SU-DHL-6 (cell line): ENCODE measurements around the gene HCN4.

ENCODE experiments used
- H2AFZ ChIP-seq: fragments of 200-600 bp; sonication (generic); 2 replicates; pipeline ENCODE4 v1.6.1; 2014; ENCODE audit warnings: low read depth, mild to moderate bottlenecking, moderate library complexity, mixed read lengths, antibody characterized with exemption, low read length; ENCODE audit not compliant: severe bottlenecking
- H3F3A ChIP-seq: fragments of 200-600 bp; shearing (Covaris generic); 2 replicates; pipeline ENCODE4 v1.6.0; 2016; ENCODE audit warnings: antibody characterized with exemption, mild to moderate bottlenecking; ENCODE audit not compliant: insufficient read depth
- H3K27ac ChIP-seq: fragments of 200-600 bp; sonication (generic); 2 replicates; pipeline ENCODE4 v1.5.1; 2016; ENCODE audit warnings: low read depth, mild to moderate bottlenecking, low read length, moderate library complexity, mixed read lengths
- H3K27me3 ChIP-seq: fragments of 200-600 bp; sonication (generic), shearing (Covaris generic); 2 replicates; pipeline ENCODE4 v1.6.0; 2014; ENCODE audit warnings: mild to moderate bottlenecking, low read length
- H3K36me3 ChIP-seq: fragments of 200-600 bp; sonication (generic); 2 replicates; pipeline ENCODE4 v1.6.1; 2014; ENCODE audit warnings: mild to moderate bottlenecking, low read length, mixed read lengths
- H3K4me2 ChIP-seq: fragments of 300-600, 200-600 bp; shearing (Covaris generic), sonication (generic); 2 replicates; pipeline ENCODE4 v1.6.0; 2014; ENCODE audit warnings: low read length, low read depth, mild to moderate bottlenecking; ENCODE audit not compliant: poor library complexity, severe bottlenecking
- H3K4me3 ChIP-seq: fragments of 200-600 bp; sonication (generic); 2 replicates; pipeline ENCODE4 v1.5.1; 2014; ENCODE audit warnings: antibody characterized with exemption, low read length, mild to moderate bottlenecking, mixed read lengths; ENCODE audit not compliant: insufficient read depth, poor library complexity, severe bottlenecking
- H3K79me2 ChIP-seq: fragments of 200-600 bp; sonication (generic); 2 replicates; pipeline ENCODE4 v1.6.1; 2014; ENCODE audit warnings: mild to moderate bottlenecking, low read length, moderate library complexity; ENCODE audit not compliant: insufficient read depth
- H3K9ac ChIP-seq: fragments of 200-600 bp; sonication (generic); 2 replicates; pipeline ENCODE4 v1.7.0; 2014; ENCODE audit warnings: mild to moderate bottlenecking, low read length
- H3K9me2 ChIP-seq: fragments of 200-600 bp; sonication (generic); replicated peaks from 2 replicates; pipeline ENCODE4 v1.6.1; 2014; ENCODE audit warnings: low read length; ENCODE audit not compliant: insufficient read depth
- H3K9me3 ChIP-seq: fragments of 200-600 bp; sonication (generic); 2 replicates; pipeline ENCODE4 v1.6.1; 2014; ENCODE audit warnings: low read length, mixed read lengths; ENCODE audit not compliant: insufficient read depth
- H4K20me1 ChIP-seq: fragments of 200-600 bp; sonication (generic); 2 replicates; pipeline ENCODE4 v1.6.1; 2014; ENCODE audit warnings: low read depth, mild to moderate bottlenecking, antibody characterized with exemption, low read length, moderate library complexity, mixed read lengths
- EZH2phosphoT487 ChIP-seq: fragments of 200-600 bp; sonication (generic), shearing (Covaris generic); conservative IDR thresholded peaks from 2 replicates; pipeline ENCODE4 v1.6.1; 2018; ENCODE audit warnings: mild to moderate bottlenecking, antibody characterized with exemption, low read length, moderate library complexity, mixed read lengths
- TF ChIP-seq, protein P1 (sequence below): fragments of 200-600 bp; sonication (generic); IDR thresholded peaks from one replicate; pipeline ENCODE4 v1.5.1; 2017; ENCODE audit warnings: antibody characterized with exemption, mild to moderate bottlenecking, low read length, moderate library complexity; ENCODE audit not compliant: insufficient read depth, poor library complexity, severe bottlenecking

HCN4 gene

GRCh38 chr15:73364070-73364469 is 4.7 kb downstream of the HCN4 start:
- Histone ChIP-seq H3F3A (no peaks in the 10 kb centered on the region), H3K9ac (no peak overlapping the region), H3K4me2 (no peak overlapping the region), H3K9me2 (no peaks in the 10 kb centered on the region), H3K4me3 (no peak overlapping the region), H3K9me3 (no peaks in the 10 kb centered on the region), H3K36me3 (no peaks in the 10 kb centered on the region), H3K27ac (no peak overlapping the region), H2AFZ (no peak overlapping the region), H3K27me3 (no peaks in the 10 kb centered on the region), H3K79me2 (no peaks in the 10 kb centered on the region), H4K20me1 (no peaks in the 10 kb centered on the region)
- no peak for TF ChIP-seq EZH2phosphoT487
- TF ChIP-seq, protein P1, sequence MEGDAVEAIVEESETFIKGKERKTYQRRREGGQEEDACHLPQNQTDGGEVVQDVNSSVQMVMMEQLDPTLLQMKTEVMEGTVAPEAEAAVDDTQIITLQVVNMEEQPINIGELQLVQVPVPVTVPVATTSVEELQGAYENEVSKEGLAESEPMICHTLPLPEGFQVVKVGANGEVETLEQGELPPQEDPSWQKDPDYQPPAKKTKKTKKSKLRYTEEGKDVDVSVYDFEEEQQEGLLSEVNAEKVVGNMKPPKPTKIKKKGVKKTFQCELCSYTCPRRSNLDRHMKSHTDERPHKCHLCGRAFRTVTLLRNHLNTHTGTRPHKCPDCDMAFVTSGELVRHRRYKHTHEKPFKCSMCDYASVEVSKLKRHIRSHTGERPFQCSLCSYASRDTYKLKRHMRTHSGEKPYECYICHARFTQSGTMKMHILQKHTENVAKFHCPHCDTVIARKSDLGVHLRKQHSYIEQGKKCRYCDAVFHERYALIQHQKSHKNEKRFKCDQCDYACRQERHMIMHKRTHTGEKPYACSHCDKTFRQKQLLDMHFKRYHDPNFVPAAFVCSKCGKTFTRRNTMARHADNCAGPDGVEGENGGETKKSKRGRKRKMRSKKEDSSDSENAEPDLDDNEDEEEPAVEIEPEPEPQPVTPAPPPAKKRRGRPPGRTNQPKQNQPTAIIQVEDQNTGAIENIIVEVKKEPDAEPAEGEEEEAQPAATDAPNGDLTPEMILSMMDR: no peak

GRCh38 chr15:73362900-73363299 is 5.9 kb downstream of the HCN4 start:
- Histone ChIP-seq H3K9me2 (no peaks in the 10 kb centered on the region), H2AFZ (no peak overlapping the region), H4K20me1 (no peaks in the 10 kb centered on the region), H3K27ac (no peak overlapping the region), H3F3A (no peaks in the 10 kb centered on the region), H3K4me3 (no peak overlapping the region), H3K27me3 (no peaks in the 10 kb centered on the region), H3K9me3 (no peaks in the 10 kb centered on the region), H3K36me3 (no peaks in the 10 kb centered on the region), H3K4me2 (no peak overlapping the region), H3K79me2 (no peaks in the 10 kb centered on the region), H3K9ac (no peak overlapping the region)
- TF ChIP-seq, protein P1: no peak
- TF ChIP-seq EZH2phosphoT487: no peak

- no peaks in the 10 kb centered on the region for H3F3A ChIP-seq
- H3K27ac ChIP-seq: no peak overlapping the region
- TF ChIP-seq, protein P1: no peak
- no peak for TF ChIP-seq EZH2phosphoT487
- H3K36me3 ChIP-seq: no peaks in the 10 kb centered on the region
- H3K9me2 ChIP-seq: no peaks in the 10 kb centered on the region
- no peaks in the 10 kb centered on the region for H3K9me3 ChIP-seq
- no peaks in the 10 kb centered on the region for H3K79me2 ChIP-seq
- H3K4me3 ChIP-seq: no peak overlapping the region
- no peak overlapping the region for H3K4me2 ChIP-seq
- no peak overlapping the region for H3K9ac ChIP-seq
- H4K20me1 ChIP-seq: no peaks in the 10 kb centered on the region
- H2AFZ ChIP-seq: no peak overlapping the region
- no peaks in the 10 kb centered on the region for H3K27me3 ChIP-seq
Observed at GRCh38 chr15:73361337-73361736, 7.4 kb downstream of the HCN4 start.

DNA sequence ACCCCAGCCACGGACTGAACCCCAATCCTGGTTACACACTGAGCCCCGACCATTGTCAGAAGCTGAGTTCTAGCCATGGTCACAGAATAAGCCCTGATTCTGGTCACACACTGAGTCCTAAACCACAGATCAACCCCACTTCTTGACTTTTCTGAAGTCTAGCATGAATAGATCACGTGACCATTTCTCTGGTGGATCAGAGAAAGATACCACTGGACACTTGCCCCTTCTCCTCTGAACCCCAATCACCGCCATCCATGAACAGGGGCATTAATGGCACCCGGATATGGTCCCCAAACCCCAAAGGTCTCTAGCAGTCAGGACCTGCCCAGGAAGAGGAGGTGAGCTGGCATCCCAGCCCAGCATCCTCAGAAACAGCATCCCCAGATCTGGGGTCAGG is 9.1 kb downstream of the HCN4 start:
- no peak overlapping the region for H2AFZ ChIP-seq

More for the DNA sequence above, 9.1 kb downstream of the HCN4 start:
- Histone ChIP-seq H3K36me3 (no peaks in the 10 kb centered on the region), H4K20me1 (no peaks in the 10 kb centered on the region), H3K4me2 (no peak overlapping the region), H3K4me3 (no peak overlapping the region), H3K27me3 (no peaks in the 10 kb centered on the region), H3K9me3 (no peaks in the 10 kb centered on the region), H3K9me2 (no peaks in the 10 kb centered on the region), H3F3A (no peaks in the 10 kb centered on the region), H3K27ac (no peak overlapping the region), H3K79me2 (no peaks in the 10 kb centered on the region), H3K9ac (no peak overlapping the region)
- TF ChIP-seq EZH2phosphoT487: no peak
- TF ChIP-seq, protein P1: no peak
